GM21447 (cell line): Measurements from ENCODE around the gene B4GALNT3.

Experiments used
- ATAC-seq: cut with Tn5 transposase; IDR thresholded peaks from one replicate; pipeline ENCODE4 v1.9.1; 2021; ENCODE audit not compliant: unreplicated experiment

The B4GALNT3 gene

DNA sequence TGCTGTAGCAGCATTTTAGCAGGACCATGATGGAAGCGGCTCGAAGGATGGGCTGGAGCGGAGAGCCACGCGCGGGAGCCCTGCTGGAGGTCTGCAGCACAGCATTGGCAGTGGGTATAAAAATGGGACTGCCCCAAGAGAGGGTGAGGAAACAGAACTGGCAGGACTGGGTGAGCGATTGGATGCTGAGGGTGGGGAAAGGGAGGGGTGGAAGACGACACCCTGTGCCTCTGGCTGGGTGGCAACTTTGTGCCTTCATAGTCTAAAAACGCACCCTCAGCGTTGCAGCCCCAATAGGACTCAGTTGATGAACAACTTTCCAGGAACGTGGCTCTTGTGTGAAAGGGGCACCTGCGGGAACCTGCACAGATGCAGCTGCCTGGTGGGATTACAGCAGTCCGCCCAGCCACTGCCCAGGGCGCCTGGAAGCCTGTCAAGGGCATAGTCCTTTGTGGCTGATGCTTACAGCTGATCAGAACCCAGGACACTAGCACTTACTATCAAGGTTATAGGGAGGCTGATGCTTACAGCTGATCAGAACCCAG lies 130.5 kb downstream of the B4GALNT3 start:
- no peak for ATAC-seq

DNA sequence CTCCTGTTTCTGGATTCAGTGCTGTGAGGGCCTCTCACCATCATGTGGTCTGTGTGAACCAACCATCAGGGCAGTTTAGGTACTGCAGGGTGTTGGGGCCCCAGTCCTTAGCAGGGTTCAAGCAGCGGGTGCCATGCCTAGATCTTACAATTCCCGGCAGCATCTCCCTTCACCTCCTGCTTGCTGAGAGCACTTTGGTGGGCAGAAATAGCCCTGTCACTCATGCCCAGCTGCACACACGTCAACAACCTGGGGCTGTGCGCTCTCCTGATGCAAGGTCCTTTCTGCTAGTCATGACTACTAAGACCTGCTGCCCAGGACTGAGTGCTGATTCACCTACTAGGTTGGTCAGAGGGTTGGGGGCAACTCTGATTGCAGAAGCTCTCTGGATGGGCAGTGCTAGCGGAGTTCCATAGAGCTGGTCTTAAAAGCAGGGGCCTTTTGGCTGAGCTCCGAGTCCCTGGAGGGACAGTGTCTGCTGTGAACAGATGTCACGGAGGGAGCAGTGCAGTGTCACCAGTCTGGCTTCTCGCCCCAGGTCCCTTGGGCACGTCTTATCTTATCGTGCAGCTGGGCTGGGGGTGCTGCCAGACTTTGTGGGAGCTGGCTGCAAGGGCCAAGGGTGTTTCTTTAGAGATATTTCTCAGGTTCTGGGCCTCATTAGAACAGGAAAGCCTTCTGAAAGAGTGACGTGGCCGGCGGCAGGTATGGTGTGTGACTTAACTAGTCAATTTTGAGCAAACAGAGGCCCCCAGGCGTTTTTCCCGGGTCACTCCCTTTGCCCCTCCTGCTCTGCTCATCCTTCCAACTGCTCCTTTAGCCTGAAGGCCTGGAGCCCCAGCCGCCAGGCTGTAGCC lies 131.7 kb downstream of the B4GALNT3 start:
- ATAC-seq = no peak

DNA sequence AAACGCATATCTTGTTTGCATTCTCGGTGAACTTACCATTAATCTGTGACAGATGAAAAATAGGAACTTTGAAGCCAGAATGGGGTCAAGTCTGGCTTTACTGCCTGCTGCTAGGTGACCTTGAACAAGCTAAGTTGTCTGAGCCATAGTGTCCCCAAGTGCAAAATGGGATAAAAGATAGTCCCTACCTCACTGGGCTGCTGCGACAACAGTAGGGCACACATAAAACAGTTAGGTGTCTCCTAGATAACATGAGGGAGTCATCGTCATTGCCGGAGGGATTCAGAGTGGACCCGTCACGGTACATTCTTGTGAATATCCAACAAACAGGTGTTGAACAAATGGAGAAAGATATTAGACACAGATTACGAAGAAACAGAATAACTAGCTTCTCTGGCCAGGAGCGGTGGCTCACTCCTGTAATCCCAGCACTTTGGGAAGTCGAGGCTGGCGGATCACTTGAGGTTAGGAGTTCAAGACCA lies 132.3 kb downstream of the B4GALNT3 start:
- no peak for ATAC-seq

DNA sequence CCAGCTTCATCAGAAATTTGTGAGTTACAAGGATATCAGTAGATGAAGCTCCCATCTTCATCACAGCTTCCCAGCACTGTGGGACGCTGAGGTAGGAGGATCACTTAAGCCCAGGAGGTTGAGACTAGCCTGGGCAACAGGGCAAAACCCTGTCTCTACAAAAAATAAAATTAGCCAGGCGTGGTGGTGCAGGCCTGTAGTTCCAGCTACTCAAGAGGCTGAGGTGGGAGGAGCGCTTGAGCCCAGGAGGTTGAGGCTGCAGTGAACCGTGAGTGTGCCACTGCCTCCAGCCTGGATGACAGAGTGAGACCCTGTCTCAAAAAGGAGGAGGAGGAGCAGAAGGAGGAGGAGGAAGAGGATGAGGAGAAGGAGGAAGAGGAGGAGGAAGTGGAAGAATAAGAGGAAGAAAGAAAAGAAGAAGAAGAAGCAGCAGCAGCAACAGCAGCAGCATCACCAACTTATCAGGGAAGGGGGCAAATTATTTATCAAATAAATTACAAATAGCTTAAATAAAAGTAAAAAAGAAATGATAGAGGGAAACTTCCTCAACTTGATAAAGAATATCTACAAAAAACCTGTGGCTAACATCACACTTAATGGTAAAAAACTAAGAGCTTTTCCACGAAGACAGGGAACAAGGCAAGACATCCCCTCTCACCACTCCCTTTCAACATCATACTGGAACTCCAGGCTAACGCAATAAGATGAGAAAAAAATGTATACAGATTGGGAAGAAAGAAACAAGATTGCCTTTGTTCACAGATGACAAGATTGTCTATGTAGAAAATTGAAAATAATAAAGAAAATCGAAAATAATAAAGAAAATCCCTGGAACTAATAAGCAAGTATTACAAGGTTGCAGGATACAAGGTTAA lies 133.9 kb downstream of the B4GALNT3 start:
- no peak for ATAC-seq

GRCh38 chr12:597926-598568 lies 138.3 kb downstream of the B4GALNT3 start:
- no peak for ATAC-seq

DNA sequence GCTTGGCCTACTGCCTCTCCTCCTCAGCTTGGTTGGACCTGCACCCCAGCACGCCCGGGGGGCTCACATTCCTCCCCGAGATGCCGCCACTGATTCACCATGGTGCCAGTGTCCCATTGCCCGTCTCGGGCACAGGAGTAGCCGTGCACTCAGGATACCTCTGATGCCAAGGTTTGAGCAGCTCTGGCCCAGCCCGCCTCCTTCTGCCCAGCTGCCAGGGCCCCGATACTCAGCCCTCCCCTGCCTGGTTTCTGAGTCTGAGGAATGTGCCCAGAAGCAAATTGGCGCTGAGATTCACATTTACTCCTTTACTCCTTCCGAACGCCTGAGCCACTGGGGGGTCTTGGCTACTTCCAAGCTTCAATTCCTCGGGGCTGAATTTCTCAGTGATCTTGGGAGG lies 140.0 kb downstream of the B4GALNT3 start:
- ATAC-seq = no peak

GRCh38 chr12:601976-602699 lies 142.4 kb downstream of the B4GALNT3 start:
- no peak for ATAC-seq

DNA sequence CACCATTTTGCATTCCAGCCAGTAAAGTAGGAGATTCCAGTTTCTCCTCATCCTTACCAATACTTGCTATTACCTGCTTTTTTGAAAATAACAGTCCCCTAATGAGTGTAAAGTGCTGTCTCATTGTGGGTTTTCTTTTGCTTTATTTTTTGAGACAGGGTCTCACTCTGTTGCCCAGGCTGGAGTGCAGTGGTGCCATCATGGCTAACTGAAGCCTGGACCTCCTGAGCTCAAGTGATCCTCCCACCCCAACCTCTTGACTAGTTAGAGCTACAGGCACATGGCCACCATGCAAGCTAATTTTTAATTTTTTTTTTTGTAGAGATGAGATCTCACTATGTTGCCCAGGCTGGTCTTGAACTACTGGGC lies 142.9 kb downstream of the B4GALNT3 start:
- ATAC-seq = no peak

DNA sequence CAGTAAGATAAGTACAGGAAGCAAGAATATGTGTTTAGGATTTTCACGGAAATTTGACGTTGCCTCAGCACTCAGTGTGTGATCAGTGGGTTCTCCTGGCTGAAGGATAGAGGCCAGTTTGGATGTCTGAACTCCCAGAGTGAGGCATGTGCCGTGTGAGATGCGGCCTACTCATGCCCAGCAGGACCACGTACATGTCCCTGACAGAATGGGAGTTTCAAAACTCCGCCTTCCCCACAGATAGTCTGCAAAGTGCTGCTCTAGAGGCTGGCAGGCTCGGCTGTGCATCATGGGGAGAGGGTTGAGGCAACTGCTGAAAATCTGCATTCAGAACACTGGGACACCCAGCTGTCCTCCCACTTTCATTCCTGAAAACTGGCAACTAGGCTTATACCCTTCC lies 145.2 kb downstream of the B4GALNT3 start:
- ATAC-seq = no peak

DNA sequence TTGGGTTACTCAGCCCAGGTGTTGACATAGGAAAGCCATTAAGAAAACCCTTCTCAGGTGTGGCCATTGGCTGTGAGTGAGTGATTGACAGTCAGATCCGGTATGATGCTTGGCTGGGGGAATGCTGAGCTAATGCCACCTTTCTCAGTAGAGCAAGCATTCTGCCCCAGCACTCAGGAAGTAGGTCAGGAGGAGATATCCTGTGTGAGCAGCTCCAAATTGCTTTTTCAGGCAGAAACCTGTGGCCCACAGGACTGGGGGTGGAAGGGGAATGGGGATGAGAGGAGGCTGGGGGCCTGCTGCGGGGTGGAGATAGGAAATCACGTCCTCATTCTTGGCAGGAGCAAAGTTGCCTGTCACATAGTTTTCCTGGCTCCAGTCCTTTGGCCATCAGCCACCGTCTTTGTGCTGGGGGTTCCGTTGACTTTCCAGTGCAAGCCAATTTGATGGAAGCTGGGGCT lies 147.8 kb downstream of the B4GALNT3 start:
- ATAC-seq = no peak

DNA sequence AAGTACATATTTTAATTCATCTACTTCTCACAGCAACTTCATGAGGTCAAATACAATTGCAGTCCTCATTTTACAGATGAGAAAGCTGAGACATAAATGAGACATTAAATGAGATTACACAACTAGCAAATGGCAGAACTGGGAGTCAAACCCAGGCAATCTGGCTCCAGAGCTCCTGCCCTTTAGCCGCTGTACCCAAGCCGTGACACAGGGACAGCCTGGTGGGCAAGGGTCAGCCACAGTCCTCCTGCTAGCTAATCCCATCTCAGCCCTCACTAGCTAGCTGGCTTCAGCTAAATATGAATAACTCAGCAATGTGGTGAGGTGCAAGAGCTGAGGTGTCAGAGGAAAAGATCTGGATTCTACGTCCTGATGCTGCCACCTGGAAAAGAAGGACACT lies 148.7 kb downstream of the B4GALNT3 start:
- no peak for ATAC-seq

DNA sequence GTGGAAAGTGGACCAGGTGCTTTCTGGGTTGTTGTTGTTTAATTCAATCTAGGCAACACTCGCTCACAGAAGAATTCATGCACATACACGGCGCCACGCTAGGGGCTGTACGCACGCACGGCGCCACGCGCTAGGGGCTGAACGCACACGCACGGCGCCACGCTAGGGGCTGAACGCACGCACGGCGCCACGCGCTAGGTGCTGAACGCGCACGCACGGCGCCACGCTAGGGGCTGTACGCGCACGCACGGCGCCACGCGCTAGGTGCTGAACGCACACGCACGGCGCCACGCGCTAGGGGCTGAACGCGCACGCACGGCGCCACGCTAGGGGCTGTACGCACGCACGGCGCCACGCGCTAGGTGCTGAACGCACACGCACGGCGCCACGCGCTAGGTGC lies 149.2 kb downstream of the B4GALNT3 start:
- ATAC-seq = no peak

- no peak for ATAC-seq
These were observed 152.0 kb downstream of the B4GALNT3 start for GRCh38 chr12:611721-612120.

GRCh38 chr12:612293-612692 lies 152.6 kb downstream of the B4GALNT3 start:
- no peak for ATAC-seq

- ATAC-seq = no peak
These were observed 153.1 kb downstream of the B4GALNT3 start for GRCh38 chr12:612886-613285.
